HEK293 (cell line): ENCODE measurements around the gene CD40.

Experiments used
- ZNF350 ChIP-seq: fragments of 450-650 bp; formaldehyde crosslinking; IDR thresholded peaks from 2 replicates; pipeline ENCODE4 v1.5.0; 2017; ENCODE audit warnings: missing biosample characterization, mild to moderate bottlenecking, missing genetic modification characterization
- ZNF560 ChIP-seq: fragments of 450-650 bp; formaldehyde crosslinking; IDR thresholded peaks from 2 replicates; pipeline ENCODE4 v1.5.1; 2017; ENCODE audit warnings: missing biosample characterization, missing genetic modification characterization, borderline replicate concordance
- ZNF777 ChIP-seq: fragments of 450-650 bp; formaldehyde crosslinking; IDR thresholded peaks from 2 replicates; pipeline ENCODE4 v1.5.1; 2017; ENCODE audit warnings: missing biosample characterization, missing genetic modification characterization, borderline replicate concordance
- ZXDB ChIP-seq: fragments of 450-650 bp; formaldehyde crosslinking; IDR thresholded peaks from 2 replicates; pipeline ENCODE4 v1.5.1; 2016; ENCODE audit warnings: missing biosample characterization, missing genetic modification characterization
- TF ChIP-seq, protein P1 (sequence below): fragments of 450-650 bp; formaldehyde crosslinking; IDR thresholded peaks from 2 replicates; pipeline ENCODE4 v1.5.1; 2016; ENCODE audit warnings: missing biosample characterization, missing genetic modification characterization
- TF ChIP-seq, protein P2 (sequence below): fragments of 450-650 bp; formaldehyde crosslinking; IDR thresholded peaks from 2 replicates; pipeline ENCODE4 v1.5.1; 2016; ENCODE audit warnings: missing biosample characterization, missing genetic modification characterization
- TF ChIP-seq, protein P3 (sequence below): fragments of 450-650 bp; formaldehyde crosslinking; IDR thresholded peaks from 2 replicates; pipeline ENCODE4 v1.5.1; 2017; ENCODE audit warnings: missing biosample characterization, missing genetic modification characterization
- TF ChIP-seq, protein P4 (sequence below): fragments of 450-650 bp; formaldehyde crosslinking; IDR thresholded peaks from 2 replicates; pipeline ENCODE4 v1.5.1; 2016; ENCODE audit warnings: missing biosample characterization, missing genetic modification characterization

DNA sequence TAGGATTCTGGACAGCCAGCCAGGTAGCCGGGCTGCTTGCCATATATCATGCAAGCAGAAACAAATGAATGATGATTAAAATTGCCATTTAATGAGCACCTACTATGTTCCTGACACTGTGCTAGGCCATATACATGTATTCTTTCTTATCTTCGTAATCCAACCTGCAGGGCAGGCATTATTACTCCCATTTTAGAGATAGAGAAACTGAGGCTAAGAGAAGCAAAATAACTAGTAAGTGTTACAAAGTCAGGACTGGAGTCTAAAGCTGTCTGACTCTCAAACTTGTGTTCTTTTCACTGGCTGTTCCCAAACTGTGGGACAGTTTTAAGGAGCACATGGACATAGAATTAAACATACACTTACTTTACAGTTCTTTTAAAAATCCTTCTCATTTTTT lies 2.0 kb downstream of the CD40 start:
- TF ChIP-seq, protein P1, sequence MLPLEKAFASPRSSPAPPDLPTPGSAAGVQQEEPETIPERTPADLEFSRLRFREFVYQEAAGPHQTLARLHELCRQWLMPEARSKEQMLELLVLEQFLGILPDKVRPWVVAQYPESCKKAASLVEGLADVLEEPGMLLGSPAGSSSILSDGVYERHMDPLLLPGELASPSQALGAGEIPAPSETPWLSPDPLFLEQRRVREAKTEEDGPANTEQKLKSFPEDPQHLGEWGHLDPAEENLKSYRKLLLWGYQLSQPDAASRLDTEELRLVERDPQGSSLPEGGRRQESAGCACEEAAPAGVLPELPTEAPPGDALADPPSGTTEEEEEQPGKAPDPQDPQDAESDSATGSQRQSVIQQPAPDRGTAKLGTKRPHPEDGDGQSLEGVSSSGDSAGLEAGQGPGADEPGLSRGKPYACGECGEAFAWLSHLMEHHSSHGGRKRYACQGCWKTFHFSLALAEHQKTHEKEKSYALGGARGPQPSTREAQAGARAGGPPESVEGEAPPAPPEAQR (tag by site-specific recombination) = no peak
- TF ChIP-seq, protein P2, sequence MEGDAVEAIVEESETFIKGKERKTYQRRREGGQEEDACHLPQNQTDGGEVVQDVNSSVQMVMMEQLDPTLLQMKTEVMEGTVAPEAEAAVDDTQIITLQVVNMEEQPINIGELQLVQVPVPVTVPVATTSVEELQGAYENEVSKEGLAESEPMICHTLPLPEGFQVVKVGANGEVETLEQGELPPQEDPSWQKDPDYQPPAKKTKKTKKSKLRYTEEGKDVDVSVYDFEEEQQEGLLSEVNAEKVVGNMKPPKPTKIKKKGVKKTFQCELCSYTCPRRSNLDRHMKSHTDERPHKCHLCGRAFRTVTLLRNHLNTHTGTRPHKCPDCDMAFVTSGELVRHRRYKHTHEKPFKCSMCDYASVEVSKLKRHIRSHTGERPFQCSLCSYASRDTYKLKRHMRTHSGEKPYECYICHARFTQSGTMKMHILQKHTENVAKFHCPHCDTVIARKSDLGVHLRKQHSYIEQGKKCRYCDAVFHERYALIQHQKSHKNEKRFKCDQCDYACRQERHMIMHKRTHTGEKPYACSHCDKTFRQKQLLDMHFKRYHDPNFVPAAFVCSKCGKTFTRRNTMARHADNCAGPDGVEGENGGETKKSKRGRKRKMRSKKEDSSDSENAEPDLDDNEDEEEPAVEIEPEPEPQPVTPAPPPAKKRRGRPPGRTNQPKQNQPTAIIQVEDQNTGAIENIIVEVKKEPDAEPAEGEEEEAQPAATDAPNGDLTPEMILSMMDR (tag by site-specific recombination) = no peak
- TF ChIP-seq ZNF350 = no peak
- TF ChIP-seq ZXDB (tag by site-specific recombination) = no peak
- TF ChIP-seq, protein P3, sequence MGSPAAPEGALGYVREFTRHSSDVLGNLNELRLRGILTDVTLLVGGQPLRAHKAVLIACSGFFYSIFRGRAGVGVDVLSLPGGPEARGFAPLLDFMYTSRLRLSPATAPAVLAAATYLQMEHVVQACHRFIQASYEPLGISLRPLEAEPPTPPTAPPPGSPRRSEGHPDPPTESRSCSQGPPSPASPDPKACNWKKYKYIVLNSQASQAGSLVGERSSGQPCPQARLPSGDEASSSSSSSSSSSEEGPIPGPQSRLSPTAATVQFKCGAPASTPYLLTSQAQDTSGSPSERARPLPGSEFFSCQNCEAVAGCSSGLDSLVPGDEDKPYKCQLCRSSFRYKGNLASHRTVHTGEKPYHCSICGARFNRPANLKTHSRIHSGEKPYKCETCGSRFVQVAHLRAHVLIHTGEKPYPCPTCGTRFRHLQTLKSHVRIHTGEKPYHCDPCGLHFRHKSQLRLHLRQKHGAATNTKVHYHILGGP = no peak
- TF ChIP-seq ZNF560 (tag by site-specific recombination) = no peak
- TF ChIP-seq ZNF777 (tag by site-specific recombination) = no peak
- TF ChIP-seq, protein P4, sequence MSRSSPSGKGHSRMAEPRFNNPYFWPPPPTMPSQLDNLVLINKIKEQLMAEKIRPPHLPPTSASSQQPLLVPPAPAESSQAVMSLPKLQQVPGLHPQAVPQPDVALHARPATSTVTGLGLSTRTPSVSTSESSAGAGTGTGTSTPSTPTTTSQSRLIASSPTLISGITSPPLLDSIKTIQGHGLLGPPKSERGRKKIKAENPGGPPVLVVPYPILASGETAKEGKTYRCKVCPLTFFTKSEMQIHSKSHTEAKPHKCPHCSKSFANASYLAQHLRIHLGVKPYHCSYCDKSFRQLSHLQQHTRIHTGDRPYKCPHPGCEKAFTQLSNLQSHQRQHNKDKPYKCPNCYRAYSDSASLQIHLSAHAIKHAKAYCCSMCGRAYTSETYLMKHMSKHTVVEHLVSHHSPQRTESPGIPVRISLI = no peak
